ENCODE data around the gene CLRN1.

Gene CLRN1

DNA sequence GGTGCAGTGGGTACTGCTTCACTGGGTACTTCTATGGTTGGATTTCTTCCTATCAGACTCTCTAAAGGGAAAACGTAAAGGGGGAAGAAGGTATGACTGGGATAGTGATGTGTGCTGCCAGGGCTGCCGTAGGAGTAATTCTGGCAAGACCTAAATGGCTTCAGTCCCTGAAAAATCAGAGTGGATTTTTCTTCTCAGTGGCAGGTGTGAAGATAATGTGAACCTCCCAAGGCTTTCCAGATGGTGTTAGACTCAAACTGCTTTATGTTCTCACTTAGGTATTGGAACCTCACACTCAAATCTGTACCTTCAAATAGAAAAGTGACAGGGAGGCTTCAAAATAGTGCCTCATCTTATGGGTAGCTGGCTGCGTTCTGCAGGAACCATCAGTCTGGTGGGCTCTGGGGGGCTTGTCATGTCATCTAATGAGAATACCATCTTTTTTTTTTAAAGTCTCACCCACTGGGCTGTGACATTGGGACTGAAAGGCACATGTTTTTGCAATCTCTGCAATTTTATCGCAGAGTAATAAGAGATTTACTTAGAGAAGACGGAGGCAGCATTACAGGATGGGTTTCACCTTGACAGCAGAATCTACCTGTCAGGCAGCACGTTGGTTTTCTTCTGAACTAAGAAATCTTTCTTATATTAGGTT is 95.8 kb downstream of the CLRN1 start:
- DNase-seq (ENCODE audit: low read depth in 2 of 2) = no peak

Data from stimulated activated CD8-positive, alpha-beta memory T cell treated with anti-CD3 and anti-CD28 coated beads, Interleukin-7, amount 100 ng/mL, for 4 hours (primary cell).